DOHH2 (cell line): Measurements from ENCODE around the gene SMPD3.

Experiments used
- H3F3A ChIP-seq: fragments of 200-600 bp; sonication (generic), shearing (Covaris generic); 2 replicates; pipeline ENCODE4 v1.6.0; 2016; ENCODE audit warnings: antibody characterized with exemption, mild to moderate bottlenecking; ENCODE audit not compliant: control insufficient read depth, insufficient read depth
- H3K27ac ChIP-seq: fragments of 200-600 bp; sonication (generic); 2 replicates; pipeline ENCODE4 v1.5.1; 2014; ENCODE audit warnings: low read depth, mild to moderate bottlenecking, low read length, moderate library complexity
- H3K27me3 ChIP-seq: fragments of 200-600 bp; sonication (generic); 2 replicates; pipeline ENCODE4 v1.6.1; 2014; ENCODE audit warnings: mild to moderate bottlenecking, low read length, mixed read lengths; ENCODE audit not compliant: control insufficient read depth
- H3K36me3 ChIP-seq: fragments of 200-600 bp; sonication (generic); 2 replicates; pipeline ENCODE4 v1.6.1; 2014; ENCODE audit warnings: mild to moderate bottlenecking, low read length, moderate library complexity, mixed read lengths; ENCODE audit not compliant: control insufficient read depth
- H3K4me1 ChIP-seq: fragments of 200-600 bp; sonication (generic); 2 replicates; pipeline ENCODE4 v1.6.1; 2014; ENCODE audit warnings: mild to moderate bottlenecking, low read length, mixed read lengths; ENCODE audit not compliant: control insufficient read depth
- H3K4me2 ChIP-seq: fragments of 200-600 bp; sonication (generic); 2 replicates; pipeline ENCODE4 v1.6.0; 2014; ENCODE audit warnings: mild to moderate bottlenecking, low read length, moderate library complexity
- H3K4me3 ChIP-seq: fragments of 200-600 bp; sonication (generic); 2 replicates; pipeline ENCODE4 v1.5.1; 2014; ENCODE audit warnings: mild to moderate bottlenecking, low read length, mixed read lengths
- H3K79me2 ChIP-seq: fragments of 200-600 bp; sonication (generic); 2 replicates; pipeline ENCODE4 v1.6.1; 2014; ENCODE audit warnings: mild to moderate bottlenecking, low read length, mixed read lengths; ENCODE audit not compliant: control insufficient read depth
- H3K9me2 ChIP-seq: fragments of 200-600 bp; sonication (generic); replicated peaks from 2 replicates; pipeline ENCODE4 v1.6.1; 2014; ENCODE audit warnings: mild to moderate bottlenecking, low read length, mixed read lengths; ENCODE audit not compliant: control insufficient read depth
- H3K9me3 ChIP-seq: fragments of 200-600 bp; sonication (generic); 2 replicates; pipeline ENCODE4 v1.6.1; 2014; ENCODE audit warnings: antibody characterized with exemption, low read length, mixed read lengths; ENCODE audit not compliant: control insufficient read depth, insufficient read depth
- H4K20me1 ChIP-seq: fragments of 200-600 bp; sonication (generic); 2 replicates; pipeline ENCODE4 v1.6.0; 2014; ENCODE audit warnings: low read depth, mild to moderate bottlenecking, antibody characterized with exemption, low read length, moderate library complexity; ENCODE audit not compliant: control insufficient read depth, insufficient read depth
- CTCF ChIP-seq: fragments of 200-600 bp; sonication (generic); IDR thresholded peaks from one replicate; pipeline ENCODE4 v1.5.1; 2014; ENCODE audit warnings: antibody characterized with exemption, mild to moderate bottlenecking, low read depth, low read length; ENCODE audit not compliant: poor library complexity, severe bottlenecking
- EZH2phosphoT487 ChIP-seq: fragments of 200-600 bp; sonication (generic); IDR thresholded peaks from 2 replicates; pipeline ENCODE4 v1.6.1; 2017; ENCODE audit warnings: borderline replicate concordance, mild to moderate bottlenecking, antibody characterized with exemption, low read length, moderate library complexity, mixed read lengths

SMPD3 gene

GRCh38 chr16:68487669-68488068, 39.4 kb upstream of the SMPD3 start:
- Histone ChIP-seq H3F3A (no peaks in the 10 kb centered on the region), H3K4me2 (no peak overlapping the region), H3K27ac (no peak overlapping the region), H3K79me2 (no peaks in the 10 kb centered on the region), H3K4me1 (peaks cover 8% of the 10 kb centered on the region), H3K36me3 (no peaks in the 10 kb centered on the region), H3K9me3 (no peaks in the 10 kb centered on the region), H3K9me2 (no peaks in the 10 kb centered on the region), H3K4me3 (no peak overlapping the region), H3K27me3 (peaks cover 9% of the 10 kb centered on the region; the same call in 1 of the 2 replicates), H4K20me1 (no peaks in the 10 kb centered on the region)
- TF ChIP-seq EZH2phosphoT487 (no peak), CTCF (no peak)

GRCh38 chr16:68487203-68487514, 38.9 kb upstream of the SMPD3 start:
- Histone ChIP-seq H3K36me3 (no peaks in the 10 kb centered on the region), H3K9me2 (no peaks in the 10 kb centered on the region), H3K27me3 (peaks cover 9% of the 10 kb centered on the region; the same call in 1 of the 2 replicates), H3F3A (no peaks in the 10 kb centered on the region), H4K20me1 (no peaks in the 10 kb centered on the region), H3K9me3 (no peaks in the 10 kb centered on the region), H3K27ac (no peak overlapping the region), H3K79me2 (no peaks in the 10 kb centered on the region), H3K4me1 (peaks cover 8% of the 10 kb centered on the region), H3K4me2 (no peak overlapping the region), H3K4me3 (no peak overlapping the region)
- TF ChIP-seq EZH2phosphoT487, result no peak
- no peak for TF ChIP-seq CTCF

- no peak overlapping the region for H3K27ac ChIP-seq
- no peak for TF ChIP-seq CTCF
- no peak for TF ChIP-seq EZH2phosphoT487
- no peaks in the 10 kb centered on the region for H4K20me1 ChIP-seq
- H3K4me1 ChIP-seq, result peaks cover 8% of the 10 kb centered on the region
- H3F3A ChIP-seq, result no peaks in the 10 kb centered on the region
- H3K36me3 ChIP-seq, result no peaks in the 10 kb centered on the region
- H3K4me3 ChIP-seq, result no peak overlapping the region
- no peaks in the 10 kb centered on the region for H3K9me3 ChIP-seq
- peaks cover 9% of the 10 kb centered on the region; the same call in 1 of the 2 replicates for H3K27me3 ChIP-seq
- H3K4me2 ChIP-seq, result no peak overlapping the region
- no peaks in the 10 kb centered on the region for H3K79me2 ChIP-seq
- no peaks in the 10 kb centered on the region for H3K9me2 ChIP-seq
These were observed 38.3 kb upstream of the SMPD3 start for GRCh38 chr16:68486502-68487202.
